GM12878 (cell line): ENCODE results near the gene ITIH6. TPM values are rescaled to one million over a fixed set of nuclear protein-coding genes. Genes with fewer than 3 reads are reported as not detected.

ENCODE experiments used
- ATAC-seq: fragments of 200-7000 bp; cut with Tn5 transposase; 3 replicates; pipeline ENCODE4 v1.9.1; 2020; ENCODE audit warnings: mild to moderate bottlenecking, moderate library complexity
- BruUV-seq: library from RNA; stranded (reverse); fragments of 400-500 nt; replicated peaks from 2 replicates; lab custom pipeline; 2021; lab: Mats Ljungman, UMichigan
- CTCF ChIA-PET: fragments of 300-600 bp; sonication (Branson Sonifier 250); formaldehyde crosslinking; extraction: SDS; loops from one replicate; lab custom pipeline; 2021; ENCODE audit warnings: inconsistent platforms; lab: Yijun Ruan, JAX
- POLR2A ChIA-PET: fragments of 350-600 bp; formaldehyde crosslinking; extraction: SDS; loops from one replicate; lab custom pipeline; 2021; ENCODE audit warnings: inconsistent platforms; lab: Charles Lee
- RAD21 ChIA-PET: fragments of 300-600 bp; sonication (Branson Sonifier 250); formaldehyde crosslinking; loops from one replicate; lab custom pipeline; 2023; ENCODE audit warnings: antibody characterized with exemption; ENCODE audit not compliant: unreplicated experiment; lab: Charles Lee
- SMC1A ChIA-PET: fragments of 300-600 bp; sonication (Branson Sonifier 250); formaldehyde crosslinking; loops from one replicate; lab custom pipeline; 2023; ENCODE audit not compliant: unreplicated experiment, uncharacterized antibody; lab: Charles Lee
- DNase-seq: peaks from one replicate; pipeline ENCODE4 v3.0.0-alpha.2; 2011; ENCODE audit warnings: low read depth, low spot score
- FAIRE-seq: peaks from 3 replicates; lab custom pipeline; 2011; peaks lifted over from hg19 to GRCh38; lab: Jason Lieb, UNC
- H2AFZ ChIP-seq: 2 replicates; pipeline ENCODE4 v1.6.0; 2011; ENCODE audit warnings: low read depth, low read length, control low read depth; ENCODE audit not compliant: control insufficient read depth
- H3K27ac ChIP-seq: 2 replicates; pipeline ENCODE4 v1.5.1; 2011; ENCODE audit warnings: control low read depth; ENCODE audit not compliant: control insufficient read depth, insufficient read depth
- H3K27me3 ChIP-seq, 2 experiments: replicated peaks in 1 of 2; 2 replicates each; pipeline versions ENCODE4 v1.6.0 to v1.6.1; 2011; ENCODE audit warnings: low read length in 1 of 2; ENCODE audit not compliant: control insufficient read depth in 2 of 2, insufficient read depth in 2 of 2
- H3K36me3 ChIP-seq, 2 experiments: 2 replicates each; pipeline ENCODE4 v1.5.1; 2011; ENCODE audit warnings: low read length in 1 of 2; ENCODE audit not compliant: control insufficient read depth in 2 of 2, insufficient read depth in 2 of 2
- H3K4me1 ChIP-seq: 2 replicates; pipeline ENCODE4 v1.6.1; 2011; ENCODE audit warnings: mild to moderate bottlenecking, low read length, moderate library complexity, mixed read lengths; ENCODE audit not compliant: control insufficient read depth, insufficient read depth
- H3K4me2 ChIP-seq: 2 replicates; pipeline ENCODE4 v1.6.0; 2011; ENCODE audit warnings: control low read depth; ENCODE audit not compliant: control insufficient read depth, insufficient read depth
- H3K4me3 ChIP-seq: fragments of 200-600 bp; sonication (generic); 2 replicates; pipeline ENCODE4 v1.5.1; 2016
- H3K79me2 ChIP-seq: 2 replicates; pipeline ENCODE4 v1.6.0; 2011; ENCODE audit warnings: low read length; ENCODE audit not compliant: control insufficient read depth, insufficient read depth
- H3K9ac ChIP-seq: 2 replicates; pipeline ENCODE4 v1.8.0; 2011; ENCODE audit warnings: low read length, control low read depth, mixed read lengths; ENCODE audit not compliant: control insufficient read depth, insufficient read depth
- H3K9me3 ChIP-seq: replicated peaks from 3 replicates; pipeline ENCODE4 v1.5.1; 2011; ENCODE audit warnings: mild to moderate bottlenecking, low read length; ENCODE audit not compliant: control insufficient read depth, insufficient read depth
- H4K20me1 ChIP-seq: 2 replicates; pipeline ENCODE4 v1.6.0; 2011; ENCODE audit not compliant: control insufficient read depth, insufficient read depth
- ATF2 ChIP-seq: IDR thresholded peaks from 2 replicates; pipeline ENCODE4 v1.6.1; 2012; ENCODE audit warnings: low read length, inconsistent platforms
- CBX5 ChIP-seq: sonication (generic); IDR thresholded peaks from 2 replicates; pipeline ENCODE4 v1.6.1; 2016; ENCODE audit warnings: low read depth, moderate library complexity, mild to moderate bottlenecking, inconsistent platforms
- E4F1 ChIP-seq: fragments of 450-650 bp; IDR thresholded peaks from 2 replicates; pipeline ENCODE4 v1.6.1; 2018; ENCODE audit warnings: borderline replicate concordance, mild to moderate bottlenecking; ENCODE audit not compliant: partially characterized antibody
- ELK1 ChIP-seq: IDR thresholded peaks from 2 replicates; pipeline ENCODE4 v1.6.1; 2012; ENCODE audit warnings: low read depth, low read length, improper control_type of control experiment
- KDM1A ChIP-seq: fragments of 200-600 bp; sonication (generic); IDR thresholded peaks from 2 replicates; pipeline ENCODE4 v1.6.1; 2016; ENCODE audit warnings: borderline replicate concordance
- KLF5 ChIP-seq: fragments of 450-650 bp; IDR thresholded peaks from 2 replicates; pipeline ENCODE4 v1.6.1; 2014; ENCODE audit warnings: mild to moderate bottlenecking; ENCODE audit not compliant: partially characterized antibody
- MXI1 ChIP-seq: fragments of 150-350 bp; IDR thresholded peaks from 2 replicates; pipeline ENCODE4 v1.6.1; 2011; ENCODE audit warnings: low read depth, mild to moderate bottlenecking, inconsistent platforms, low read length, improper control_type of control experiment
- NBN ChIP-seq: fragments of 450-650 bp; IDR thresholded peaks from 2 replicates; pipeline ENCODE4 v1.6.1; 2016
- NRF1 ChIP-seq: conservative IDR thresholded peaks from 2 replicates; pipeline ENCODE4 v1.6.1; 2011; ENCODE audit warnings: mild to moderate bottlenecking, low read depth, low read length, improper control_type of control experiment
- PAX5 ChIP-seq: IDR thresholded peaks from 2 replicates; pipeline ENCODE4 v1.6.1; 2011; ENCODE audit warnings: low read depth, low read length, borderline replicate concordance
- RAD21 ChIP-seq: IDR thresholded peaks from 2 replicates; pipeline ENCODE4 v1.6.1; 2011; ENCODE audit warnings: mild to moderate bottlenecking, low read depth, low read length, moderate library complexity; ENCODE audit not compliant: insufficient read depth
- SMARCA5 ChIP-seq: fragments of 450-650 bp; IDR thresholded peaks from 2 replicates; pipeline ENCODE4 v1.6.1; 2017; ENCODE audit warnings: mild to moderate bottlenecking
- SPI1 ChIP-seq: IDR thresholded peaks from 2 replicates; pipeline ENCODE4 v1.6.1; 2011; ENCODE audit warnings: low read depth, mild to moderate bottlenecking, low read length, moderate library complexity, borderline replicate concordance; ENCODE audit not compliant: insufficient read depth
- SREBF1 ChIP-seq: IDR thresholded peaks from 2 replicates; pipeline ENCODE4 v1.6.1; 2012; ENCODE audit warnings: mild to moderate bottlenecking, low read length
- STAT3 ChIP-seq: IDR thresholded peaks from 2 replicates; pipeline ENCODE4 v1.6.1; 2011; ENCODE audit warnings: low read depth, low read length, improper control_type of control experiment
- TBL1XR1 ChIP-seq: IDR thresholded peaks from 2 replicates; pipeline ENCODE4 v1.6.1; 2012; ENCODE audit warnings: low read depth, low read length, improper control_type of control experiment
- WGBS: methylation state at CpG from one replicate; pipeline ENCODE4 v1.1.6; 2016; ENCODE audit warnings: low lambda C conversion rate; ENCODE audit not compliant: insufficient replicate concordance, insufficient coverage; ENCODE audit errors: missing lambda C conversion rate; 5-methylcytosine and 5-hydroxymethylcytosine counted together
- in situ Hi-C: fragments of 300-500 bp; cut with MboI; formaldehyde crosslinking; loops from 9 replicates; pipeline ENCODE4 v1.14.3; 2018; ENCODE audit warnings: mixed read lengths
- intact Hi-C: fragments of 100-400 bp; cut with micrococcal nuclease; formaldehyde crosslinking; loops from one replicate; pipeline ENCODE4 v1.14.2; 2022; ENCODE audit not compliant: unreplicated experiment
- polyA plus RNA-seq, 11 experiments: library from polyadenylated mRNA; depleted of rRNA in 4 of 11; unstranded in 6 of 11; stranded (reverse) in 5 of 11; fragments of >200 nt; fragmentation: Nextera tagmentation in 4 of 11; fragmentation: Illumina TruSeq in 1 of 11; extraction: Ambion mirVana in 4 of 11; extraction: Trizol in 1 of 11; gene quantifications; 1 replicate in 1 of 11; 2 replicates in 10 of 11; pipeline versions ENCODE4 v1.2.1 to v1.2.3, GENCODE V29; 2011 to 2016; ENCODE audit warnings: inconsistent platforms in 2 of 11, missing spikeins in 2 of 11, low read depth in 1 of 11
- total RNA-seq, 4 experiments: library from RNA; depleted of rRNA in 3 of 4; stranded (reverse); fragments of >200 nt in 3 of 4; fragmentation: Illumina TruSeq in 1 of 4; extraction: Trizol in 1 of 4; gene quantifications; 2 replicates each; pipeline versions ENCODE4 v1.2.1 to v1.2.3, GENCODE V29; 2013 to 2021

The ITIH6 gene
- total and polyA plus RNA-seq, 10 of the 15 experiments (the other 5 are each of a cell fraction or from before 2014, with no cell fraction given) = not detected

- Histone ChIP-seq H3K9ac (no peak overlapping the region), H3K27ac (no peak overlapping the region), H3K4me1 (no peaks in the 10 kb centered on the region), H3K36me3 (no peaks in the 10 kb centered on the region), H2AFZ (no peak overlapping the region), H3K4me2 (no peak overlapping the region), H3K79me2 (no peaks in the 10 kb centered on the region), H4K20me1 (no peaks in the 10 kb centered on the region), H3K27me3 (no peaks in the 10 kb centered on the region)
- ChIA-PET CTCF (no interaction called here), SMC1A (interaction anchor here (0.9 kb wide), 1 partner anchor 41 kb away, joined by 3 read pairs; no protein-coding TSS in a partner anchor), POLR2A (no interaction called here), RAD21 (no interaction called here)
- ATAC-seq = no peak
- 16% methylated on average over 6 of the region's 6 CpGs for WGBS
- in situ Hi-C loops (no loop called here), intact Hi-C loops (no loop called here)
- BruUV-seq = no TSS peak
- FAIRE-seq = no peak
- no peak for DNase-seq
- TF ChIP-seq MXI1 (no peak), E4F1 (no peak), STAT3 (no peak), ATF2 (no peak), SREBF1 (no peak), CBX5 (no peak), KLF5 (no peak), TBL1XR1 (no peak), SPI1 (no peak), NBN (no peak), KDM1A (no peak), SMARCA5 (no peak), PAX5 (no peak), RAD21 (no peak), ELK1 (no peak), NRF1 (no peak)
- TF ChIP-seq, all 136 proteins: peak for 0
- Histone ChIP-seq H3K9me3 (no peaks in the 10 kb centered on the region), H3K4me3 (no peak overlapping the region)
Observed at GRCh38 chrX:54776987-54777672, 20.9 kb downstream of the ITIH6 start.
